ENCODE measurements around the gene TMEM238L. TPM values are rescaled to one million over a fixed set of nuclear protein-coding genes. Genes with fewer than 3 reads are reported as not detected.

The TMEM238L gene
- total and polyA plus RNA-seq, 2 experiments from 2014 or later, result not detected

GRCh38 chr17:10798910-10799309 lies 5.0 kb downstream of the TMEM238L start:
- no peaks in the 10 kb centered on the region for H3K36me3 ChIP-seq (ENCODE audit: insufficient read depth)
- ATAC-seq (no peak), DNase-seq (ENCODE audit: low spot score) (no peak)
- no peak overlapping the region for H3K4me2 ChIP-seq
- H3K9me3 Mint-ChIP-seq, result no peaks in the 10 kb centered on the region; the same call in 2 of the 3 replicates
- TF ChIP-seq CREB1 (CRISPR knock-in tag; IDR thresholded peaks at IDR 0.05; ENCODE audit: low read depth) (no peak), ZNF462 (CRISPR knock-in tag; IDR thresholded peaks at IDR 0.05) (no peak), CTCF (conservative IDR thresholded peaks at IDR 0.05; ENCODE audit: low read depth in 2 of 2) (no peak), EZH2phosphoT487 (IDR thresholded peaks at IDR 0.05; ENCODE audit: unreplicated experiment) (no peak), REST (IDR thresholded peaks at IDR 0.05; ENCODE audit: unreplicated experiment) (no peak), NANOG (IDR thresholded peaks at IDR 0.05; ENCODE audit: borderline replicate concordance) (no peak), POLR2AphosphoS5 (IDR thresholded peaks at IDR 0.05; ENCODE audit: low read depth) (no peak), ZNF114 (CRISPR knock-in tag; IDR thresholded peaks at IDR 0.05) (no peak), EZH2 (IDR thresholded peaks at IDR 0.05; ENCODE audit: low read depth, unreplicated experiment) (no peak), ETS1 (IDR thresholded peaks at IDR 0.05) (no peak), JUNB (IDR thresholded peaks at IDR 0.05; ENCODE audit: unreplicated experiment) (no peak), ZNF331 (CRISPR knock-in tag; IDR thresholded peaks at IDR 0.05; ENCODE audit: low read depth) (no peak), STAT1 (IDR thresholded peaks at IDR 0.05; ENCODE audit: unreplicated experiment) (no peak)
- H3K4me3 Mint-ChIP-seq, result no peak overlapping the region
- no peaks in the 10 kb centered on the region for H3F3A ChIP-seq (replicated peaks; ENCODE audit: low read depth)
- H3K27me3 ChIP-seq (ENCODE audit: insufficient read depth), result no peaks in the 10 kb centered on the region
- H3K4me1 Mint-ChIP-seq, result no peaks in the 10 kb centered on the region
- H3K9me2 ChIP-seq (ENCODE audit: insufficient read depth), result 0 out of 2 replicates have a peak, but pooled peaks cover 2% of the 10 kb centered on the region
- no peaks in the 10 kb centered on the region for H3K79me2 ChIP-seq (replicated peaks; ENCODE audit: insufficient read depth)
- H3K4me3 ChIP-seq, result no peak overlapping the region
- H3K27ac Mint-ChIP-seq, result no peak overlapping the region
- H3K27me3 Mint-ChIP-seq (ENCODE audit: insufficient read depth, low read depth, poor library complexity), result peaks cover 2% of the 10 kb centered on the region
- no peak overlapping the region for H3K27ac ChIP-seq (ENCODE audit: low read depth)
- H4K20me1 ChIP-seq (replicated peaks; ENCODE audit: insufficient read depth), result no peaks in the 10 kb centered on the region
- H3K4me1 ChIP-seq (ENCODE audit: insufficient read depth), result peaks cover 9% of the 10 kb centered on the region; the same call in 1 of the 2 replicates
- H3K36me3 Mint-ChIP-seq (ENCODE audit: low read depth), result no peaks in the 10 kb centered on the region
- H2AFZ ChIP-seq, result no peak overlapping the region

All from GM23338 (cell line).